Left ventricle myocardium inferior (tissue), 1 donor: Measurements from ENCODE around the gene GADD45A. TPM values are rescaled to one million over a fixed set of nuclear protein-coding genes. Genes with fewer than 3 reads are reported as not detected.
A peak's percentile ranks its signal among the peaks of the same experiment; 100 is the strongest.

Experiments
- DNase-seq: peaks from one replicate; pipeline ENCODE4 v3.0.0-alpha.2; 2020
- H3K27ac ChIP-seq: fragments of 200-600 bp; replicated peaks from 2 replicates; pipeline ENCODE4 v1.8.0; 2021
- H3K27me3 ChIP-seq: fragments of 200-600 bp; 2 replicates; pipeline ENCODE4 v1.8.0; 2021; ENCODE audit warnings: low read depth
- H3K36me3 ChIP-seq: fragments of 200-600 bp; 2 replicates; pipeline ENCODE4 v1.8.0; 2021
- H3K4me1 ChIP-seq: fragments of 200-600 bp; 2 replicates; pipeline ENCODE4 v1.8.0; 2021
- H3K4me3 ChIP-seq: fragments of 200-600 bp; 2 replicates; pipeline ENCODE4 v1.8.0; 2021; ENCODE audit warnings: mild to moderate bottlenecking, moderate library complexity
- H3K9me3 ChIP-seq: fragments of 200-600 bp; replicated peaks from 2 replicates; pipeline ENCODE4 v1.8.0; 2021
- CTCF ChIP-seq: fragments of 200-600 bp; IDR thresholded peaks from 2 replicates; pipeline ENCODE4 v1.8.0; 2021; ENCODE audit warnings: antibody characterized with exemption, mild to moderate bottlenecking, borderline replicate concordance
- intact Hi-C: fragments of 100-400 bp; cut with micrococcal nuclease; formaldehyde crosslinking; loops from one replicate; pipeline ENCODE4 v1.11.0; 2022
- total RNA-seq: library from RNA; stranded (reverse); fragmentation: NEBNext Ultra II Directional; extraction: Animal tissue kit (Norgen Biotek cat#: 25700); gene quantifications from one replicate; pipeline ENCODE4 v1.2.1, GENCODE V29; 2021
- donor health status: DM: no; HTN: yes; CAD: no; lungs with severe emphysema.

GADD45A gene
- total RNA-seq, 1 donor from 2014 or later = 65.0 TPM

- Histone ChIP-seq H3K27ac (peak overlapping the region; percentile 73), H3K4me1 (peaks cover 80% of the 10 kb centered on the region), H3K4me3 (no peak overlapping the region), H3K36me3 (no peaks in the 10 kb centered on the region), H3K9me3 (no peaks in the 10 kb centered on the region), H3K27me3 (no peaks in the 10 kb centered on the region)
- TF ChIP-seq CTCF = no peak
- DNase-seq = no peak
- intact Hi-C loops = no loop called here
These were observed 37.4 kb downstream of the GADD45A start for GRCh38 chr1:67722292-67722944.

- no peak for DNase-seq
These were observed 38.1 kb downstream of the GADD45A start for GRCh38 chr1:67723126-67723525.

GRCh38 chr1:67723620-67724019, 38.6 kb downstream of the GADD45A start:
- DNase-seq = no peak
- H3K36me3 ChIP-seq = no peaks in the 10 kb centered on the region
- H3K27ac ChIP-seq = peak overlapping the region; percentile 73
- no peaks in the 10 kb centered on the region for H3K9me3 ChIP-seq
- H3K4me1 ChIP-seq = peaks cover 68% of the 10 kb centered on the region
- no peak overlapping the region for H3K4me3 ChIP-seq
- no peak for TF ChIP-seq CTCF
- intact Hi-C loops = no loop called here
- no peaks in the 10 kb centered on the region for H3K27me3 ChIP-seq

More at GRCh38 chr1:67723126-67723525, 38.1 kb downstream of the GADD45A start:
- intact Hi-C loops = no loop called here
- Histone ChIP-seq H3K4me3 (no peak overlapping the region), H3K4me1 (peaks cover 73% of the 10 kb centered on the region), H3K9me3 (no peaks in the 10 kb centered on the region), H3K36me3 (no peaks in the 10 kb centered on the region), H3K27me3 (no peaks in the 10 kb centered on the region), H3K27ac (peak overlapping the region; percentile 73)
- no peak for TF ChIP-seq CTCF

- intact Hi-C loops = no loop called here
- Histone ChIP-seq H3K4me3 (no peak overlapping the region), H3K9me3 (no peaks in the 10 kb centered on the region), H3K36me3 (no peaks in the 10 kb centered on the region), H3K4me1 (peaks cover 62% of the 10 kb centered on the region), H3K27ac (peak overlapping the region; percentile 73), H3K27me3 (no peaks in the 10 kb centered on the region)
- no peak for TF ChIP-seq CTCF
- peak; percentile 42 for DNase-seq
These were observed 40.0 kb downstream of the GADD45A start for GRCh38 chr1:67724928-67725560.

GRCh38 chr1:67726224-67726623, 41.2 kb downstream of the GADD45A start:
- Histone ChIP-seq H3K27ac (no peak overlapping the region), H3K9me3 (no peaks in the 10 kb centered on the region), H3K4me3 (no peak overlapping the region), H3K4me1 (peaks cover 51% of the 10 kb centered on the region), H3K27me3 (no peaks in the 10 kb centered on the region), H3K36me3 (no peaks in the 10 kb centered on the region)
- no peak for DNase-seq
- intact Hi-C loops = no loop called here
- TF ChIP-seq CTCF = no peak
